MG63 (cell line): ENCODE measurements around the gene BCL2. TPM values are rescaled to one million over a fixed set of nuclear protein-coding genes. Genes with fewer than 3 reads are reported as not detected.

Experiments
- DNase-seq: peaks from one replicate; pipeline ENCODE4 v3.0.0-alpha.2; 2020
- H3K27me3 ChIP-seq: fragments of 250-450 bp; sonication (Bioruptor Pico); 2 replicates; pipeline ENCODE4 v1.5.1; 2020; ENCODE audit warnings: mild to moderate bottlenecking, moderate library complexity
- H3K36me3 ChIP-seq: fragments of 250-450 bp; sonication (Bioruptor Pico); 2 replicates; pipeline ENCODE4 v1.5.1; 2020; ENCODE audit warnings: mild to moderate bottlenecking, moderate library complexity
- H3K4me3 ChIP-seq: fragments of 250-450 bp; sonication (Bioruptor Pico); 2 replicates; pipeline ENCODE4 v1.5.1; 2020; ENCODE audit warnings: mild to moderate bottlenecking, moderate library complexity
- H3K9me3 ChIP-seq: fragments of 250-450 bp; sonication (Bioruptor Pico); 2 replicates; pipeline ENCODE4 v1.5.1; 2020; ENCODE audit warnings: mild to moderate bottlenecking, moderate library complexity
- total RNA-seq: library from RNA; depleted of rRNA; stranded (reverse); fragments of >200 nt; shearing (Covaris generic); gene quantifications from 2 replicates; pipeline ENCODE4 v1.2.3, GENCODE V29; 2014; ENCODE audit warnings: low replicate concordance

Gene BCL2
- total RNA-seq, 1 experiment from 2014 or later = 3.0 TPM

GRCh38 chr18:63102941-63103744, 216.4 kb downstream of the BCL2 start:
- H3K36me3 ChIP-seq = no peaks in the 10 kb centered on the region
- no peak overlapping the region for H3K4me3 ChIP-seq

DNA sequence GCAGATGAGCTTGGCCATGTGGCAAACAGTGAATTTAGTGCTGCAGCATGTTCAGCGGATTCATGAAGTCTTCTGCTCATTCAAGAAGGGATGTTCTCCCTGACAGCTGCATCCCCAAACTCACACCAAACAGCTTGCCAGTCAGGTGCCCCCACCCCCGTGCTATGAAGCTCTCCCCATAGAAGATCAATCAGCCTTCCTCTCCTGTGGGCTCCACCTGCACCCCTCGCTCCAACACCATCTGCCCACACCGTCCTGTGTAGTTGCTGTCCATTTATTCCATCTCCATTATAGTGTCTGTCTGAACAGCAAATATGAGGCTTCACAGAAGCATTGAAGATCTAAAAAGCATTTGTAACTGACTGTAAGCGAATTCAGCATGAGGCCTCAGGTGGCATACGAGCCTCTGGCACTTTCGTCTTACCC, 218.9 kb downstream of the BCL2 start:
- Histone ChIP-seq H3K36me3 (no peaks in the 10 kb centered on the region), H3K4me3 (no peak overlapping the region)
- no peak for DNase-seq

More at GRCh38 chr18:63102941-63103744, 216.4 kb downstream of the BCL2 start:
- Histone ChIP-seq H3K9me3 (no peaks in the 10 kb centered on the region), H3K27me3 (no peaks in the 10 kb centered on the region)
- DNase-seq = no peak

DNA sequence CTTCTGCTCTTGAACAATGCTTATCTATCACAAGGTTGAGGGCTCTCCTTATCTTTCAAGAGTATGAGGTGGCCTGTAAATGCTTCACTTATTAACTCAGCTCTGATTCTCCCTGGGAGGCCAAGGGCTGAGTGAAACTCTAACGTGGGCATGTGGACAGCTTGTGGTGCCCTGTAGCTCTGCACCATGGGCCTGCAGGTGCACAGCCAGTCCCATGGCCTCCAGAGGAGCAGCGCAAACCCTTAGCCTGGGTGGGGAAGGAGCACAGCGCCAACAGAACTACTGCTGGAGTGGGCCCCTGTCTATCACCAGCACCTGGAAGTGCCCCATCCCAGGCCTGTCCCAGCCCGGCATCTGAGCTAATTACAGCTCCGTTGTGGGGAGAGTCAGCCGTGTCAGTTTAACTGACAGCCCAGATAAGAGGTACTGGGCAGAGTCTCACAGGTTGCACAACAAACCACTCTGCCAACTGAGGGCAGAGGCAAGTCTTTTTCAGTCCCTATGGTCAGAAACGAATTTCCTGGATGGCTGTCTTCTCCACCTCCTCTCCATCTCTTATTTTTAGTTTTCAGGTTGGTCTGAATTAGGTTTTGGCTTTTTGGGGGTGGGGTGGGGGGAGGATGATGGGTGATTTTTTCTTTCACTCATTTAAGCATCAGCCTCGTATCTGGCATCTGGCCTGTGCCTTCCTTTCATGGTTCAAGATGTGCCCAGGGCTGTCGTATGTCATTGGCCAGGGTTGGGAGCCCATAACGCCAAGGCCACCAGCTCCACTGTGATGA, 219.5 kb downstream of the BCL2 start:
- peaks cover 2% of the 10 kb centered on the region; the same call in 1 of the 2 replicates for H3K27me3 ChIP-seq
- no peak overlapping the region for H3K4me3 ChIP-seq
- H3K36me3 ChIP-seq = no peaks in the 10 kb centered on the region
- H3K9me3 ChIP-seq = no peaks in the 10 kb centered on the region
- no peak for DNase-seq

More for the DNA sequence above, 218.9 kb downstream of the BCL2 start:
- no peaks in the 10 kb centered on the region; the same call in 1 of the 2 replicates for H3K27me3 ChIP-seq
- no peaks in the 10 kb centered on the region for H3K9me3 ChIP-seq

DNA sequence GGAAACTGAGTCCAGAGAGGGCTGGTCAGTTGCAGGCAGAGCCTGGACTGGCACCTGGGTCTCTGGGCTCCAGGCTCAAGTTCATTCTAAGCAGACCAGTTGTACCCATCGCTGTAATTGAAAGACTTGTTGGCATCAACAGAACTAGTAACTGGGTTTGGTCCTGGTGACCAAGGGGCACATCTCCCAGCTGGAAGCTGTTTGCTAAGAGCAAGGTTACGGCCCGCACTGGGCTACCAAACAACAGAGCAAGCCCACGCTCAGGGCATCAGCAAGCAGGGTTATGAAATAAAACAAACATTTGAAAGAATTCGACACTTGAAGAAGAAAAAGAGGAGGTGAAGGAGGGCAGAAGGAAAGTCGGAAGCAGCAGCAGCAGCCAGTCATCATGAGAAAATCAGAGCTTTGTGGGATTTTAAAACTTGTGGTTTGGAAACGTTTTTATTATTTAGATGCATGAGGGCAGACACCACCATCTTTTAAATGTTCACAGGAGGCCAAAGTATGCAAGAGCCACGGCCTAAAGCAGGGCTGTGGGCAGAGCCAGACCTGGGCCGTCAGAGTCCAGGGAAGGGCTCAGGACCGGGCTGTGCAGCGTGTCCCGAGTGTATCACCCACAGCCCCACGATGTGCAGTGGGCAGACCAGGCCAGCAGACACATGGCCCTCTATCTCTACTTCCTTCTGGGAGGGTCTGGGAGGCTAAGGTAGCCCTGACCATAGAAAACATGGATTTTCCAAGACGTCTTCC, 220.3 kb downstream of the BCL2 start:
- Histone ChIP-seq H3K4me3 (no peak overlapping the region), H3K27me3 (peaks cover 2% of the 10 kb centered on the region; the same call in 1 of the 2 replicates), H3K9me3 (no peaks in the 10 kb centered on the region), H3K36me3 (no peaks in the 10 kb centered on the region)
- no peak for DNase-seq

- Histone ChIP-seq H3K27me3 (peaks cover 2% of the 10 kb centered on the region; the same call in 1 of the 2 replicates), H3K9me3 (no peaks in the 10 kb centered on the region), H3K36me3 (no peaks in the 10 kb centered on the region), H3K4me3 (no peak overlapping the region)
- DNase-seq = no peak
Observed at GRCh38 chr18:63098018-63098981, 221.3 kb downstream of the BCL2 start.

DNA sequence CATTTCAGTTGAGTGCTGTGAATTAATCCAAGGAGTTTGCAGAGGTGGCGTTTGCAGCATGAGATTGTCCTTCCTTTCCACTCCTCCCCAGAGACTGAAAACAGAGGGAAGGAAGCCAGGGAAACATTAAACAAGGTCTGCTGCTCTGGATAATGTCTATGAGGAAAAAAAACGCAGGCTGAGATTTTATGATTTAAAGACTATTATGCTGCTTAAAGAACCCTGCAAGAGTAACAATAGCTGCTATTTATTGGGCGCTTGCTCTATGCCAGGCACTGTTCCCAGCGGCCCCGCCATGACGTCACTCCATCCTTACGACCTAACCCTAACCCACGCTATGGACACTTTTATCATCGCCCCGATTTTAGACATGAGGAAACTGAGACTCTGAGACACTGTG, 222.4 kb downstream of the BCL2 start:
- Histone ChIP-seq H3K36me3 (no peaks in the 10 kb centered on the region), H3K27me3 (peaks cover 2% of the 10 kb centered on the region; the same call in 1 of the 2 replicates), H3K9me3 (no peaks in the 10 kb centered on the region), H3K4me3 (no peak overlapping the region)
- DNase-seq = no peak

GRCh38 chr18:63096327-63096874, 223.2 kb downstream of the BCL2 start:
- H3K4me3 ChIP-seq = no peak overlapping the region
- DNase-seq = no peak
- H3K27me3 ChIP-seq = peaks cover 2% of the 10 kb centered on the region; the same call in 1 of the 2 replicates
- no peaks in the 10 kb centered on the region for H3K36me3 ChIP-seq
- no peaks in the 10 kb centered on the region for H3K9me3 ChIP-seq

- no peaks in the 10 kb centered on the region for H3K9me3 ChIP-seq
- no peaks in the 10 kb centered on the region for H3K36me3 ChIP-seq
- H3K27me3 ChIP-seq = peaks cover 2% of the 10 kb centered on the region; the same call in 1 of the 2 replicates
- no peak overlapping the region for H3K4me3 ChIP-seq
- no peak for DNase-seq
Observed at GRCh38 chr18:63095768-63096167, 223.8 kb downstream of the BCL2 start.

- Histone ChIP-seq H3K9me3 (no peaks in the 10 kb centered on the region), H3K4me3 (no peak overlapping the region), H3K36me3 (no peaks in the 10 kb centered on the region), H3K27me3 (peaks cover 2% of the 10 kb centered on the region; the same call in 1 of the 2 replicates)
- DNase-seq = no peak
Observed at GRCh38 chr18:63091671-63092364, 227.8 kb downstream of the BCL2 start.

DNA sequence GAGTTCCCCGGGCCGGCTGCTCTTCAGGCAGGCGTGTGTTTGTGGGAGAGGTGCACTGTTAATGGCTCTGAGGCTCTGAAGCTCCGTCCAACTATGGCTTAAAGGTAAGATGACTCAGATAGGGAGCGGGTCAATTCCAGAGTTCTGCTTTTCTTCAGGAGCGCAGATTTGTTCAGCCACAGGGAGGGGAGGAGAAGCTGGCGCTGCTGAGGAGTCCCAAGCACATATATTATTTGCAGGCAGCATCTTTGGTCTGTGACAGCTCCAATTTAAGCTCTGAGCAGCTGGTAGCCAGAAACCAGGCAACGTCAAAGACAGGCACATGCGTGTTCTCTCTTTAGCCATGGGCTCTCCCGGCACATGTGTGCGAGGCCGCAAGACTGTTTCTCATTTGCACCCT, 229.2 kb downstream of the BCL2 start:
- Histone ChIP-seq H3K4me3 (no peak overlapping the region), H3K9me3 (no peaks in the 10 kb centered on the region), H3K36me3 (no peaks in the 10 kb centered on the region), H3K27me3 (peaks cover under 1% of the 10 kb centered on the region; the same call in 1 of the 2 replicates)
- no peak for DNase-seq

DNA sequence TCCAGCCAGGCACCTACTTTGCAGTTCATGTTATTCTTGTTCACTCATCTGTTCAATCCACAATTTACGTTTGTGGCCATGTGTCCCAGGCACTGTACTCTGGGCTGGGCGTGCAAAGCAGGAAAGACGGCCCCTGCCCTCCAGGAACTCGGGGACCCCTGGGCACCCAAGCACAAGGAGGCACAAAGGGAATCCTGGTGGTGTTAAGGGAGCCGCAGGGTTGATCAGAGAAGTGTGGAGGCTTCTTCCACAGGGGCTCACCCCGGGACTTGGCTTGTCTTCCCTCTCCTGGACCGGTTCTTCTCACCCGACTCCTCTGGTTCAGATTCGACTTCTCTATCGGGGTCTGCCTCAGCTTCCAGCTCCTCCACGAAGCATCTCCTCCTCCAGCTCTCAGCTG, 230.5 kb downstream of the BCL2 start:
- no peaks in the 10 kb centered on the region for H3K9me3 ChIP-seq
- H3K36me3 ChIP-seq = no peaks in the 10 kb centered on the region
- DNase-seq = no peak
- H3K4me3 ChIP-seq = no peak overlapping the region
- H3K27me3 ChIP-seq = no peaks in the 10 kb centered on the region

DNA sequence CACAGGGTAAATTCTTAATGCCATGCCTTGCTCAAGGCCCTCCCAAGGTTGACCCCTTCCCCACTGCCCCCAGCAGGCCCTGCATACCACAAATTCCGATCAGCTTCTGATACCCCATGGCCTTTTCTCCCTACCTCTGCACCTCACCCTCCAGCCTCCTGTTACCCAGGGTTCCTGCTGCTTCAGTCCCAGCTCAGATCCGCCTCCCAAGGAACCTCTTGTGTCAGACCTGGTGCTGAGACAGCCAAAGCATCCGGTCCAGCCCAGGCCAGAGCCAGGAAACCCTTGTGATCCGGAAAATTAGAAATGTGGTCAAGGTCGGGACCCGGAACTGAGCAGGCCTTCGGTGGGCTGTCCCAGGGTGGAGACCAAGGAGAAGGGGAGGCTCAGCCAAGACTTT, 231.3 kb downstream of the BCL2 start:
- H3K9me3 ChIP-seq = no peaks in the 10 kb centered on the region
- H3K27me3 ChIP-seq = no peaks in the 10 kb centered on the region
- no peak overlapping the region for H3K4me3 ChIP-seq
- DNase-seq = no peak
- no peaks in the 10 kb centered on the region for H3K36me3 ChIP-seq

- Histone ChIP-seq H3K4me3 (no peak overlapping the region), H3K36me3 (no peaks in the 10 kb centered on the region), H3K9me3 (no peaks in the 10 kb centered on the region), H3K27me3 (no peaks in the 10 kb centered on the region)
- no peak for DNase-seq
Observed at GRCh38 chr18:63087421-63088230, 231.9 kb downstream of the BCL2 start.

GRCh38 chr18:63085611-63086010, 234.0 kb downstream of the BCL2 start:
- Histone ChIP-seq H3K27me3 (no peaks in the 10 kb centered on the region), H3K9me3 (no peaks in the 10 kb centered on the region), H3K36me3 (no peaks in the 10 kb centered on the region), H3K4me3 (no peak overlapping the region)
- DNase-seq = no peak
